Panc1 (cell line): ENCODE measurements around the gene CCR1. TPM values are rescaled to one million over a fixed set of nuclear protein-coding genes. Genes with fewer than 3 reads are reported as not detected.

Source experiments
- ATAC-seq: fragments of 200-7000 bp; cut with Tn5 transposase; 2 replicates; pipeline ENCODE4 v1.9.1; 2020; ENCODE audit warnings: mild to moderate bottlenecking, moderate library complexity
- BruUV-seq: library from RNA; stranded (reverse); fragments of 400-500 nt; replicated peaks from 2 replicates; lab custom pipeline; 2021; lab: Mats Ljungman, UMichigan
- CTCF ChIA-PET: fragments of 300-600 bp; sonication (Branson Sonifier 250); formaldehyde crosslinking; loops from one replicate; lab custom pipeline; 2022; ENCODE audit warnings: antibody characterized with exemption; lab: Charles Lee
- POLR2A ChIA-PET: fragments of 300-600 bp; sonication (Branson Sonifier 250); formaldehyde crosslinking; loops from one replicate; lab custom pipeline; 2022; ENCODE audit warnings: antibody characterized with exemption; lab: Charles Lee
- DNase-seq: peaks from one replicate; pipeline ENCODE4 v3.0.0-alpha.2; 2010; ENCODE audit warnings: low read depth, low spot score
- H3K27ac ChIP-seq: 2 replicates; pipeline ENCODE4 v1.5.1; 2011; ENCODE audit warnings: mild to moderate bottlenecking, low read length, inconsistent platforms
- H3K27me3 ChIP-seq: fragments of 200-500 bp; sonication (Bioruptor generic); 2 replicates; pipeline ENCODE4 v1.6.0; 2014; ENCODE audit warnings: low read length, inconsistent platforms; ENCODE audit not compliant: control insufficient read depth, insufficient read depth
- H3K36me3 ChIP-seq: fragments of 200-500 bp; sonication (Bioruptor generic); 2 replicates; pipeline ENCODE4 v1.5.1; 2014; ENCODE audit warnings: inconsistent platforms, mild to moderate bottlenecking, low read length, moderate library complexity; ENCODE audit not compliant: control insufficient read depth, insufficient read depth
- H3K4me1 ChIP-seq: 2 replicates; pipeline ENCODE4 v1.5.1; 2011; ENCODE audit warnings: inconsistent platforms, mild to moderate bottlenecking, low read length, moderate library complexity; ENCODE audit not compliant: control insufficient read depth, insufficient read depth
- H3K4me3 ChIP-seq, 2 experiments: 2 replicates each; pipeline ENCODE4 v1.5.1; 2011 to 2012; ENCODE audit warnings: low read depth in 2 of 2, low read length in 2 of 2, mild to moderate bottlenecking in 2 of 2, inconsistent platforms in 1 of 2, moderate library complexity in 1 of 2
- H3K9me3 ChIP-seq: fragments of 200-500 bp; sonication (Bioruptor generic); 2 replicates; pipeline ENCODE4 v1.5.1; 2014; ENCODE audit warnings: low read depth, mild to moderate bottlenecking, inconsistent platforms, low read length, moderate library complexity; ENCODE audit not compliant: control insufficient read depth, insufficient read depth
- CTCF ChIP-seq: fragments of 450-650 bp; IDR thresholded peaks from 2 replicates; pipeline ENCODE4 v1.5.1; 2017; ENCODE audit warnings: mild to moderate bottlenecking
- POLR2AphosphoS5 ChIP-seq: IDR thresholded peaks from 2 replicates; pipeline ENCODE4 v1.6.1; 2012; ENCODE audit warnings: mild to moderate bottlenecking, low read depth, low read length, moderate library complexity
- REST ChIP-seq, 2 experiments: IDR thresholded peaks; 2 replicates each; pipeline ENCODE4 v1.6.1; 2011 to 2012; ENCODE audit warnings: low read depth in 2 of 2, control low read depth in 1 of 2, low read length in 1 of 2, mild to moderate bottlenecking in 1 of 2, moderate library complexity in 1 of 2; ENCODE audit not compliant: insufficient read depth in 1 of 2
- SIN3A ChIP-seq: IDR thresholded peaks from 2 replicates; pipeline ENCODE4 v1.6.1; 2012; ENCODE audit warnings: low read depth, mild to moderate bottlenecking, low read length, moderate library complexity, borderline replicate concordance; ENCODE audit not compliant: insufficient read depth
- TCF7L2 ChIP-seq: IDR thresholded peaks from 2 replicates; pipeline ENCODE4 v1.6.1; 2011; ENCODE audit warnings: mild to moderate bottlenecking, low read depth, low read length, inconsistent platforms
- in situ Hi-C: cut with HindIII; loops from 2 replicates; pipeline ENCODE4 v1.10.0; 2016; ENCODE audit warnings: low sequenced_read_pairs, low pct_unique_long_range_greater_than_20kb
- intact Hi-C: fragments of 100-400 bp; cut with micrococcal nuclease; formaldehyde crosslinking; loops from one replicate; pipeline ENCODE4 v1.10.0; 2022; ENCODE audit not compliant: unreplicated experiment
- total RNA-seq: library from RNA; stranded (reverse); gene quantifications from one replicate; pipeline ENCODE4 v1.2.1, GENCODE V29; 2021; ENCODE audit not compliant: unreplicated experiment

CCR1 gene
- total RNA-seq, 1 experiment from 2014 or later: not detected

GRCh38 chr3:46222435-46223161 is 14.5 kb upstream of the CCR1 start:
- no peak for TF ChIP-seq POLR2AphosphoS5
- TF ChIP-seq TCF7L2: no peak
- TF ChIP-seq CTCF: no peak

GRCh38 chr3:46221938-46222337 is 13.8 kb upstream of the CCR1 start:
- ChIA-PET POLR2A (no interaction called here), CTCF (no interaction called here)
- TF ChIP-seq POLR2AphosphoS5 (no peak), REST (IDR thresholded peaks at IDR 0.05; ENCODE audit: insufficient read depth in 1 of 2, low read depth in 2 of 2, low read length in 1 of 2) (no peak)
- Histone ChIP-seq H3K4me1 (no peaks in the 10 kb centered on the region), H3K27me3 (0 out of 2 replicates have a peak, but pooled peaks cover 2% of the 10 kb centered on the region), H3K9me3 (no peaks in the 10 kb centered on the region), H3K27ac (no peak overlapping the region), H3K4me3 (no peak overlapping the region), H3K36me3 (no peaks in the 10 kb centered on the region)
- no TSS peak for BruUV-seq
- intact Hi-C loops: no loop called here
- DNase-seq (no peak), ATAC-seq (no peak)
- in situ Hi-C loops: no loop called here

More at GRCh38 chr3:46222435-46223161, 14.5 kb upstream of the CCR1 start:
- intact Hi-C loops (no loop called here), in situ Hi-C loops (no loop called here)
- no peak overlapping the region for H3K27ac ChIP-seq
- H3K9me3 ChIP-seq: no peaks in the 10 kb centered on the region
- ChIA-PET POLR2A (no interaction called here), CTCF (no interaction called here)
- no TSS peak for BruUV-seq
- DNase-seq (no peak), ATAC-seq (no peak)
- H3K36me3 ChIP-seq: no peaks in the 10 kb centered on the region
- no peak overlapping the region for H3K4me3 ChIP-seq
- H3K4me1 ChIP-seq: no peaks in the 10 kb centered on the region
- 0 out of 2 replicates have a peak, but pooled peaks cover 2% of the 10 kb centered on the region for H3K27me3 ChIP-seq

GRCh38 chr3:46221391-46221790 is 13.3 kb upstream of the CCR1 start:
- H3K27me3 ChIP-seq: 0 out of 2 replicates have a peak, but pooled peaks cover 2% of the 10 kb centered on the region
- H3K9me3 ChIP-seq: no peaks in the 10 kb centered on the region
- ChIA-PET POLR2A (no interaction called here), CTCF (no interaction called here)
- no peaks in the 10 kb centered on the region for H3K4me1 ChIP-seq
- no peak for DNase-seq
- ATAC-seq: no peak
- H3K36me3 ChIP-seq: no peaks in the 10 kb centered on the region
- in situ Hi-C loops (no loop called here), intact Hi-C loops (no loop called here)
- H3K4me3 ChIP-seq: no peak overlapping the region
- no peak overlapping the region for H3K27ac ChIP-seq
- no TSS peak for BruUV-seq
- no peak for TF ChIP-seq REST (IDR thresholded peaks at IDR 0.05; ENCODE audit: insufficient read depth in 1 of 2, low read depth in 2 of 2, low read length in 1 of 2)
- TF ChIP-seq TCF7L2: no peak
- no peak for TF ChIP-seq POLR2AphosphoS5
- no peak for TF ChIP-seq CTCF
- no peak for TF ChIP-seq SIN3A
